IMR-90 (cell line): Measurements from ENCODE around the gene CDKN2B-AS1. TPM values are rescaled to one million over a fixed set of nuclear protein-coding genes. Genes with fewer than 3 reads are reported as not detected.

Experiments used
- ATAC-seq: fragments of 200-7000 bp; cut with Tn5 transposase; 2 replicates; pipeline ENCODE4 v1.9.1; 2020; ENCODE audit warnings: low read depth, mild to moderate bottlenecking, moderate library complexity
- BruUV-seq: library from RNA; stranded (reverse); fragments of 400-500 nt; replicated peaks from 2 replicates; lab custom pipeline; 2021; lab: Mats Ljungman, UMichigan
- CTCF ChIA-PET: fragments of 300-600 bp; formaldehyde crosslinking; extraction: SDS; loops from one replicate; lab custom pipeline; 2021; ENCODE audit warnings: antibody characterized with exemption; lab: Yijun Ruan, JAX
- POLR2A ChIA-PET: fragments of 300-600 bp; sonication (Branson Sonifier 250); formaldehyde crosslinking; loops from one replicate; lab custom pipeline; 2022; ENCODE audit warnings: antibody characterized with exemption; ENCODE audit not compliant: unreplicated experiment; lab: Charles Lee
- DNase-seq: peaks from one replicate; pipeline ENCODE4 v3.0.0; 2013
- H2AFZ ChIP-seq: replicated peaks from 2 replicates; pipeline ENCODE3; 2013; ENCODE audit warnings: low read length, mild to moderate bottlenecking; ENCODE audit not compliant: poor library complexity
- H2AK5ac ChIP-seq: 2 replicates; pipeline ENCODE4 v1.6.1; 2013; ENCODE audit warnings: low read depth, low read length, inconsistent platforms
- H2AK9ac ChIP-seq: replicated peaks from 2 replicates; pipeline ENCODE3; 2013; ENCODE audit warnings: mild to moderate bottlenecking, low read depth, low read length, moderate library complexity; ENCODE audit not compliant: poor library complexity
- H2BK120ac ChIP-seq: 2 replicates; pipeline ENCODE4 v1.6.1; 2013; ENCODE audit warnings: low read depth, low read length, inconsistent platforms
- H2BK15ac ChIP-seq: 3 replicates; pipeline ENCODE4 v1.6.1; 2013; ENCODE audit warnings: low read depth, low read length, inconsistent platforms
- H2BK20ac ChIP-seq: 2 replicates; pipeline ENCODE4 v1.6.1; 2013; ENCODE audit warnings: low read depth, mild to moderate bottlenecking, inconsistent platforms, low read length, moderate library complexity
- H2BK5ac ChIP-seq: 2 replicates; pipeline ENCODE4 v1.6.1; 2013; ENCODE audit warnings: mild to moderate bottlenecking, low read depth, low read length, inconsistent platforms; ENCODE audit not compliant: poor library complexity, severe bottlenecking
- H3K14ac ChIP-seq: replicated peaks from 2 replicates; pipeline ENCODE4 v1.6.1; 2013; ENCODE audit warnings: low read depth, low read length, inconsistent platforms
- H3K18ac ChIP-seq: 2 replicates; pipeline ENCODE4 v1.6.1; 2013; ENCODE audit warnings: low read depth, low read length, control low read depth
- H3K23ac ChIP-seq: 2 replicates; pipeline ENCODE4 v1.6.1; 2013; ENCODE audit warnings: low read depth, low read length, inconsistent platforms
- H3K27ac ChIP-seq: 2 replicates; pipeline ENCODE4 v1.5.1; 2013; ENCODE audit warnings: mild to moderate bottlenecking, control low read depth, low read length; ENCODE audit not compliant: insufficient read depth
- H3K27me3 ChIP-seq: 2 replicates; pipeline ENCODE4 v1.6.1; 2013; ENCODE audit warnings: low read length; ENCODE audit not compliant: control insufficient read depth, insufficient read depth
- H3K36me3 ChIP-seq: 2 replicates; pipeline ENCODE4 v1.6.1; 2013; ENCODE audit warnings: low read length, mixed read lengths; ENCODE audit not compliant: control insufficient read depth, insufficient read depth
- H3K4ac ChIP-seq: 2 replicates; pipeline ENCODE4 v1.6.1; 2013; ENCODE audit warnings: low read depth, low read length, inconsistent platforms
- H3K4me1 ChIP-seq: 2 replicates; pipeline ENCODE4 v1.6.1; 2013; ENCODE audit warnings: low read length, mixed read lengths; ENCODE audit not compliant: control insufficient read depth, insufficient read depth
- H3K4me2 ChIP-seq: 2 replicates; pipeline ENCODE4 v1.6.1; 2013; ENCODE audit warnings: low read depth, mild to moderate bottlenecking, control low read depth, low read length, moderate library complexity
- H3K4me3 ChIP-seq: 2 replicates; pipeline ENCODE4 v1.5.1; 2013; ENCODE audit warnings: low read depth, mild to moderate bottlenecking, control low read depth, low read length, moderate library complexity; ENCODE audit not compliant: insufficient read depth
- H3K56ac ChIP-seq: 2 replicates; pipeline ENCODE4 v1.6.1; 2013; ENCODE audit warnings: low read length, inconsistent platforms; ENCODE audit not compliant: insufficient read depth; ENCODE audit errors: extremely low read depth
- H3K79me1 ChIP-seq, 2 experiments: 2 replicates each; pipeline ENCODE4 v1.6.1; 2013; ENCODE audit warnings: low read length in 2 of 2, inconsistent platforms in 1 of 2, low read depth in 1 of 2
- H3K9ac ChIP-seq: 2 replicates; pipeline ENCODE4 v1.6.1; 2013; ENCODE audit warnings: low read depth, low read length, control low read depth
- H3K9me1 ChIP-seq: 2 replicates; pipeline ENCODE4 v1.6.1; 2013; ENCODE audit warnings: low read length, inconsistent platforms; ENCODE audit not compliant: insufficient read depth
- H3K9me3 ChIP-seq: 2 replicates; pipeline ENCODE4 v1.6.1; 2013; ENCODE audit warnings: low read length; ENCODE audit not compliant: control insufficient read depth, insufficient read depth
- H4K20me1 ChIP-seq: 2 replicates; pipeline ENCODE4 v1.6.1; 2013; ENCODE audit warnings: low read length, inconsistent platforms; ENCODE audit not compliant: insufficient read depth
- H4K5ac ChIP-seq: 2 replicates; pipeline ENCODE4 v1.6.1; 2013; ENCODE audit warnings: mild to moderate bottlenecking, low read depth, low read length, control low read depth
- H4K8ac ChIP-seq, 2 experiments: 2 replicates each; pipeline ENCODE4 v1.6.1; 2013; ENCODE audit warnings: low read depth in 2 of 2, low read length in 2 of 2, control low read depth in 1 of 2, inconsistent platforms in 1 of 2
- H4K91ac ChIP-seq: 2 replicates; pipeline ENCODE4 v1.6.1; 2013; ENCODE audit warnings: low read depth, low read length, inconsistent platforms; ENCODE audit not compliant: insufficient read depth
- BHLHE40 ChIP-seq: fragments of 150-350 bp; IDR thresholded peaks from 2 replicates; pipeline ENCODE4 v1.6.1; 2016; ENCODE audit warnings: mild to moderate bottlenecking, low read depth, low read length
- CEBPB ChIP-seq: IDR thresholded peaks from 2 replicates; pipeline ENCODE4 v1.6.1; 2012; ENCODE audit warnings: low read depth, low read length, improper control_type of control experiment
- CHD1 ChIP-seq: IDR thresholded peaks from 2 replicates; pipeline ENCODE4 v1.6.1; 2012; ENCODE audit warnings: low read depth, low read length, improper control_type of control experiment
- FOS ChIP-seq: fragments of 150-350 bp; IDR thresholded peaks from 2 replicates; pipeline ENCODE4 v1.6.1; 2016; ENCODE audit warnings: low read depth, low read length
- MAZ ChIP-seq: IDR thresholded peaks from 2 replicates; pipeline ENCODE4 v1.6.1; 2012; ENCODE audit warnings: low read depth, mild to moderate bottlenecking, low read length, improper control_type of control experiment, moderate library complexity, borderline replicate concordance
- MXI1 ChIP-seq: IDR thresholded peaks from 2 replicates; pipeline ENCODE4 v1.6.1; 2012; ENCODE audit warnings: low read depth, mild to moderate bottlenecking, low read length, moderate library complexity, borderline replicate concordance
- POLR2A ChIP-seq: IDR thresholded peaks from 2 replicates; pipeline ENCODE4 v1.6.1; 2012; ENCODE audit warnings: mild to moderate bottlenecking, low read depth, low read length
- RCOR1 ChIP-seq: IDR thresholded peaks from 2 replicates; pipeline ENCODE4 v1.6.1; 2012; ENCODE audit warnings: mild to moderate bottlenecking, low read length, improper control_type of control experiment; ENCODE audit not compliant: insufficient replicate concordance
- WGBS, 2 experiments: methylation state at CpG; one replicate each; pipeline versions ENCODE4 v1.1.5 to v1.1.7; 2013; ENCODE audit warnings: missing lambda C conversion rate in 2 of 2; ENCODE audit not compliant: insufficient read length in 1 of 2; ENCODE audit errors: extremely low coverage in 2 of 2; 5-methylcytosine and 5-hydroxymethylcytosine counted together
- dilution Hi-C: fragments of 300-500 bp; cut with HindIII; formaldehyde crosslinking; loops from one replicate; pipeline ENCODE4 v1.14.3; 2018; ENCODE audit warnings: low sequenced_read_pairs; ENCODE audit not compliant: unreplicated experiment
- in situ Hi-C: fragments of 300-500 bp; cut with MboI; formaldehyde crosslinking; loops from 3 replicates; pipeline ENCODE4 v1.14.3; 2019; ENCODE audit warnings: low sequenced_read_pairs, inconsistent platforms, mixed read lengths
- intact Hi-C: fragments of 100-400 bp; cut with micrococcal nuclease; formaldehyde crosslinking; loops from 2 replicates; pipeline ENCODE4 v1.10.0; 2022
- polyA plus RNA-seq, 3 experiments: library from polyadenylated mRNA; depleted of rRNA; stranded (reverse); fragments of >200 nt; gene quantifications; 2 replicates each; pipeline ENCODE4 v1.2.3, GENCODE V29; 2012; ENCODE audit warnings: low replicate concordance in 1 of 3
- total RNA-seq: library from RNA; depleted of rRNA; stranded (reverse); fragments of >200 nt; gene quantifications from 2 replicates; pipeline ENCODE4 v1.2.3, GENCODE V29; 2012

CDKN2B-AS1 gene
- total and polyA plus RNA-seq, 2 of the 4 experiments (the other 2 are of a cell fraction), result 1.0 to 1.1 TPM

GRCh38 chr9:21976334-21976875 lies 18.2 kb upstream of the CDKN2B-AS1 start:
- Histone ChIP-seq H3K4me3 (no peak overlapping the region), H3K4ac (no peak overlapping the region), H3K4me2 (no peak overlapping the region), H4K8ac (no peak overlapping the region), H2AK5ac (no peak overlapping the region), H4K91ac (no peak overlapping the region), H3K14ac (no peak overlapping the region), H3K56ac (no peak overlapping the region), H2BK15ac (no peak overlapping the region), H3K9me3 (no peaks in the 10 kb centered on the region), H3K18ac (no peak overlapping the region), H2BK120ac (no peak overlapping the region), H4K5ac (no peak overlapping the region), H2AK9ac (no peak overlapping the region), H3K27me3 (peaks cover 40% of the 10 kb centered on the region), H3K27ac (no peak overlapping the region), H3K9ac (no peak overlapping the region), H2BK20ac (no peak overlapping the region), H3K23ac (no peak overlapping the region), H4K20me1 (peaks cover 3% of the 10 kb centered on the region; the same call in 1 of the 2 replicates), H2AFZ (no peak overlapping the region), H3K36me3 (no peaks in the 10 kb centered on the region), H3K9me1 (no peaks in the 10 kb centered on the region), H3K4me1 (no peaks in the 10 kb centered on the region), H2BK5ac (no peak overlapping the region), H3K79me1 (no peaks in the 10 kb centered on the region)
- intact Hi-C loops, result no loop called here
- BruUV-seq, result no TSS peak
- dilution Hi-C loops, result no loop called here
- no peak for DNase-seq
- WGBS, 2 experiments, result no CpG with 5 or more reads among the region's 19 CpGs
- no peak for ATAC-seq
- ChIA-PET CTCF (interaction anchor here (0.9 to 1.5 kb wide), 2 partner anchors 11 to 163 kb away, joined by 3 to 4 read pairs; no protein-coding TSS in a partner anchor), POLR2A (no interaction called here)
- in situ Hi-C loops, result loop anchor here (25.0 kb wide), 1 partner anchor 389 kb away; no protein-coding TSS in a partner anchor
- no peak for TF ChIP-seq POLR2A
- no peak for TF ChIP-seq MXI1
- no peak for TF ChIP-seq BHLHE40
- no peak for TF ChIP-seq CEBPB
- TF ChIP-seq CHD1, result no peak
- no peak for TF ChIP-seq FOS
- no peak for TF ChIP-seq MAZ
- TF ChIP-seq RCOR1, result no peak
